Right lobe of liver (tissue), 6 donors: ENCODE data around the gene COPS7A. TPM values are rescaled to one million over a fixed set of nuclear protein-coding genes. Genes with fewer than 3 reads are reported as not detected.

Source experiments
- ATAC-seq, 4 donors: fragments of 200-7000 bp; cut with Tn5 transposase; one replicate each; pipeline ENCODE4 v1.9.1; 2020; ENCODE audit warnings: mild to moderate bottlenecking in 4 of 4, moderate library complexity in 4 of 4
- DNase-seq, 3 donors: peaks; one replicate each; pipeline ENCODE4 v3.0.0-alpha.2; 2020
- H3K27ac ChIP-seq, 3 donors: fragments of 200-600 bp; one replicate each; pipeline ENCODE4 v1.8.0; 2022
- H3K27me3 ChIP-seq, 2 donors: fragments of 200-600 bp; one replicate each; pipeline ENCODE4 v1.8.0; 2022
- H3K36me3 ChIP-seq, 4 donors: fragments of 200-600 bp; sonication (generic) in 1 of 4; one replicate each; pipeline versions ENCODE4 v1.5.1 to v1.8.0; 2017 to 2022; ENCODE audit warnings: control low read depth in 1 of 4
- H3K4me1 ChIP-seq, 4 donors: fragments of 200-600 bp; sonication (generic) in 1 of 4; one replicate each; pipeline versions ENCODE4 v1.5.1 to v1.8.0; 2017 to 2022; ENCODE audit warnings: control low read depth in 1 of 4
- H3K4me3 ChIP-seq, 3 donors: fragments of 200-600 bp; one replicate each; pipeline ENCODE4 v1.8.0; 2022
- H3K9me3 ChIP-seq, 4 donors: fragments of 200-600 bp; sonication (generic) in 1 of 4; one replicate each; pipeline versions ENCODE4 v1.5.1 to v1.8.0; 2017 to 2022; ENCODE audit warnings: control low read depth in 1 of 4
- CTCF ChIP-seq, 4 donors: fragments of 200-600 bp in 3 of 4; fragments of 450-650 bp in 1 of 4; IDR thresholded peaks; one replicate each; pipeline versions ENCODE4 v1.5.1 to v1.8.0; 2016 to 2022; ENCODE audit warnings: antibody characterized with exemption in 4 of 4, mild to moderate bottlenecking in 2 of 4
- POLR2A ChIP-seq: fragments of 450-650 bp; IDR thresholded peaks from one replicate; pipeline ENCODE4 v1.6.1; 2017; ENCODE audit warnings: antibody characterized with exemption, mild to moderate bottlenecking
- WGBS: methylation state at CpG from one replicate; pipeline ENCODE4 v1.1.6; 2018; ENCODE audit warnings: low coverage, low lambda C conversion rate; ENCODE audit not compliant: insufficient coverage; ENCODE audit errors: missing lambda C conversion rate; 5-methylcytosine and 5-hydroxymethylcytosine counted together
- intact Hi-C, 2 donors: fragments of 100-400 bp; cut with DNase I; formaldehyde crosslinking; loops; one replicate each; pipeline versions ENCODE4 v1.11.2 to v1.14.1; 2022
- long read RNA-seq: library from polyadenylated mRNA; unstranded; transcript quantifications from one replicate; pipeline ENCODE4 v2.0.0, GENCODE V29; 2019
- total RNA-seq, 6 experiments: library from RNA; depleted of rRNA in 2 of 6; stranded (reverse); fragments of >200 nt in 2 of 6; fragmentation: NEBNext Ultra II Directional in 3 of 6; extraction: Animal tissue kit (Norgen Biotek cat#: 25700) in 3 of 6; gene quantifications; one replicate each; pipeline versions ENCODE4 v1.1.0 to v1.2.4, GENCODE V29; 2016 to 2023
- donor health status: DM: no; HTN: yes; CAD: no.
- donor health status: DM: no; HTN: no; CAD: no.
- donor health status: DM: no; HTN: no; CAD: no.
- donor health status: DM: no; HTN: yes; CAD: no.
- donor health status: DM: no; HTN: yes; CAD: no.

COPS7A gene
- 10 to 100 TPM; 26.7 to 49.5 (median 30.6) TPM for total RNA-seq
- long read RNA-seq, transcript COPS7A-215 (8 exons, 2,127 nt) = major isoform, 5 of 14 reads
- long read RNA-seq, partial matches to known transcripts = 2 of 14 reads
- long read RNA-seq, other reads (novel, unspliced or antisense) = 3 of 14 reads

DNA sequence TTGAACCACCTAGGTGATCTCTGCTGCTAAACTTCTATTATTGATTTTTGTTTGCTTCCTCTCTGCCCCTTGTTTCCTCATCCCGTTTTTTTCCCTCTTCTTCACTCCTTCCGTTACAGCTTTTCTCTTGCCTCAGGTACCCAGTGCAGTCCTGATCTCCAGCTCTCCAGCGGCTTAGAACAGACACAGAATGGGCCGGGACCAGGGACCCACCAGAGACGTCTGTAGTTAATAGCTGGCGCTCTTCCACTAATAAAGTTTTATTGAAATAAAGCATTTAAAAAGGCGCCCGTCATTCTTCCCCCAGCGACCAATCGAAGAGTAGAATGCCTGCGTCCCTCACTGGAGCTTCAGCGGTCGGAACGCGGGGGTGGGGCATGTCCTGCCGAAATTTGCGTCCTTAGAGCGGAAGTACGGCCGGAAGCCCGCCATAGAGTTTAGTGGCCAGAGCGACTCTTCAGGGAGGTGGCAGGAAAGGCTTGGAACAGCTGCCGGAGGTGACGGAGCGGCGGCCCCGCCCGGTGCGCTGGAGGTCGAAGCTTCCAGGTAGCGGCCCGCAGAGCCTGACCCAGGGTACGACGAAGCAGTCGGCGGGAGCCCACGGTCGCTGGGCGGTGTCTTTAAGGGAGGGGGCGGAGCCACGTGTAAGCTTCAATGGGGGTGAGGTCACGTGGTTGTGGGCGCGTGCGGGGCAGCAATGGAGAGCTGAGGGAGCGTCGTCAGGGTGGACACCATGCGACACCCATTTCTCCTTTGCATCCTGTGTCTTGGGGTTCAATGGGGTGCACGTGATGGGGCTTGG is at the start of gene COPS7A:
Gene COPS7A (plus strand): TSS at position 440 of the 802 bp plus-strand sequence. CDS start 611 bp downstream, outside the sequence.
- TF ChIP-seq POLR2A (peak; percentile 67), CTCF (IDR thresholded peaks at IDR 0.05) (no peak)
- no peaks in the 10 kb centered on the region for H3K9me3 ChIP-seq
- ATAC-seq = peak; percentile 97 to 99 (median 98)
- peak within 1 kb of the TSS; percentile 55 to 74 (median 68) for H3K4me3 ChIP-seq
- peak; percentile 98 to 99 (median 99) for DNase-seq
- H3K27ac ChIP-seq = peak within 1 kb of the TSS; percentile 58 to 82 (median 79)
- peaks cover 0 to 13% (median 0%) of the 10 kb centered on the region in 4 donors for H3K4me1 ChIP-seq
- no peaks in the 10 kb centered on the region for H3K27me3 ChIP-seq
- WGBS = 0% methylated on average over 16 of the region's 49 CpGs
- H3K36me3 ChIP-seq = peaks cover 0 to 15% (median 0%) of the 10 kb centered on the region in 4 donors
- intact Hi-C loops = loop anchor here (10.0 kb wide), 2 partner anchors 59 to 69 kb away; partner anchors contain the start of gene ING4 (in 1 of the 2)

DNA sequence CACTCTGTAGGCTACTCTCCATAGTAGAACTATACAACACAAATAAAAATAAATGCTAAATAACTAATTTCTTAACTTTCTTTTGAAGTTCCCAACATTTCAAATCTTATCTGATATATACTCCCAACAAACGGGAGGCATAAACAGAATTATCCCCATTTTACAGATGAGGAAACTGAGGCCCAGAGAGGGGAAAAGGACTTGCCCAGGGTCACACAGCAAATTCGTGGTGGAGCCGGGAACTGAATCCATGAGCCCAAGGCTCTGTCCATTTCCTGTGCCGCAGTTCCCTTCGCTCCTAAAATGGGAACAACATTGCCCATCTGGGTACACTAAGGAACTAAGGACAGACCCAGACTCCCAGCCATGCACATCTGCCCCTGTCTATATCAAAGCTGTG is 46.9 kb upstream of the COPS7A start:
- H3K36me3 ChIP-seq = peaks cover 14 to 76% (median 40%) of the 10 kb centered on the region in 4 donors

DNA sequence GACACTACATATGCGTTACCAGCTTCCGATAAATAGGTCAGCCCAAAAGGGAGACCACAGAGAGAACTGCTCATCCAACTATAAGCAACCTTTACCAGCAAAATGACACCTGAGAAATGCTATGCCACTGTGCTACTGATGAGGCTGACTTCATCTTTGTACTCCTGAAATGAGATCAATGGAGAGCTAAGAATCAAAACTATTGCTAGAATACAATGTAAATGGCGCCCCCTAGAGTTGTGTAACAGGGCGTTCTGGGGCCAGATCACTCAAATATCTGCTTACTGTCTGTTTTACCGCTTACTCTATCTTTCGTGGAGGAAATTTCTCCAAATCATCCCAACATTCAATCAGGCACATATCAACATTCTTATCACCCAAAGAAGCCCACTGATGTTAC is 39.2 kb upstream of the COPS7A start:
- WGBS = 67% methylated on average over 6 of the region's 6 CpGs
- intact Hi-C loops = no loop called here
- no peak for DNase-seq

More for the DNA sequence above, 46.9 kb upstream of the COPS7A start:
- Histone ChIP-seq H3K4me3 (no peak overlapping the region), H3K27me3 (no peaks in the 10 kb centered on the region), H3K9me3 (no peaks in the 10 kb centered on the region), H3K27ac (no peak overlapping the region), H3K4me1 (no peaks in the 10 kb centered on the region)
- no peak for ATAC-seq
- WGBS = 91% methylated on average over 5 of the region's 5 CpGs
- no peak for TF ChIP-seq CTCF (IDR thresholded peaks at IDR 0.05)
- TF ChIP-seq POLR2A = no peak
- DNase-seq = no peak
- intact Hi-C loops = no loop called here

GRCh38 chr12:6685814-6686213 is 38.0 kb upstream of the COPS7A start:
- TF ChIP-seq CTCF (IDR thresholded peaks at IDR 0.05) (no peak), POLR2A (no peak)
- intact Hi-C loops = no loop called here
- 79% methylated on average over 3 of the region's 3 CpGs for WGBS

More for the DNA sequence above, 39.2 kb upstream of the COPS7A start:
- H3K27me3 ChIP-seq = no peaks in the 10 kb centered on the region
- no peak for ATAC-seq
- H3K36me3 ChIP-seq = peaks cover 0 to 16% (median 4%) of the 10 kb centered on the region in 4 donors
- TF ChIP-seq POLR2A = no peak
- peak; percentile 21 to 50 (median 44) for TF ChIP-seq CTCF (IDR thresholded peaks at IDR 0.05)
- H3K4me3 ChIP-seq = no peak overlapping the region
- H3K4me1 ChIP-seq = peaks cover 0 to 21% (median 4%) of the 10 kb centered on the region in 4 donors
- no peaks in the 10 kb centered on the region for H3K9me3 ChIP-seq
- no peak overlapping the region for H3K27ac ChIP-seq

More at GRCh38 chr12:6685814-6686213, 38.0 kb upstream of the COPS7A start:
- no peak overlapping the region for H3K27ac ChIP-seq
- no peak overlapping the region for H3K4me3 ChIP-seq
- no peaks in the 10 kb centered on the region for H3K9me3 ChIP-seq
- H3K27me3 ChIP-seq = no peaks in the 10 kb centered on the region
- DNase-seq = no peak
- H3K36me3 ChIP-seq = peaks cover 0 to 13% (median 3%) of the 10 kb centered on the region in 4 donors
- peaks cover 0 to 28% (median 7%) of the 10 kb centered on the region in 4 donors for H3K4me1 ChIP-seq
- no peak for ATAC-seq
